KMS-11 (cell line): ENCODE results near the gene IL3.

ENCODE experiments used
- H2AFZ ChIP-seq: fragments of 200-600 bp; sonication (generic); 2 replicates; pipeline ENCODE4 v1.6.1; 2016; ENCODE audit warnings: antibody characterized with exemption, mixed run types, low read depth
- H3K27ac ChIP-seq: fragments of 200-600 bp; sonication (generic); 2 replicates; pipeline ENCODE4 v1.6.1; 2016; ENCODE audit warnings: mild to moderate bottlenecking, mixed run types
- H3K27me3 ChIP-seq: fragments of 200-600 bp; sonication (generic); 2 replicates; pipeline ENCODE4 v1.6.1; 2017; ENCODE audit warnings: mild to moderate bottlenecking, low read depth, mixed run types, moderate library complexity; ENCODE audit not compliant: insufficient read depth
- H3K36me3 ChIP-seq: fragments of 200-600 bp; sonication (generic); 2 replicates; pipeline ENCODE4 v1.6.1; 2017; ENCODE audit warnings: mild to moderate bottlenecking, mixed run types; ENCODE audit not compliant: insufficient read depth
- H3K4me1 ChIP-seq: fragments of 200-600 bp; sonication (generic); 2 replicates; pipeline ENCODE4 v1.6.1; 2016; ENCODE audit warnings: mild to moderate bottlenecking, low read depth, mixed run types; ENCODE audit not compliant: poor library complexity, severe bottlenecking
- H3K4me2 ChIP-seq: fragments of 200-600 bp; sonication (generic); 2 replicates; pipeline ENCODE4 v1.7.0; 2016; ENCODE audit warnings: mild to moderate bottlenecking, mixed run types
- H3K4me3 ChIP-seq: fragments of 200-600 bp; sonication (generic); IDR thresholded peaks from 2 replicates; pipeline ENCODE4 v1.6.1; 2017; ENCODE audit warnings: low read depth, low read length, mixed read lengths; ENCODE audit not compliant: insufficient read depth
- H3K79me2 ChIP-seq: fragments of 200-600 bp; sonication (generic); 2 replicates; pipeline ENCODE4 v1.6.1; 2016; ENCODE audit warnings: low read depth, mixed run types; ENCODE audit not compliant: insufficient read depth
- H3K9ac ChIP-seq: fragments of 200-600 bp; sonication (generic); 2 replicates; pipeline ENCODE4 v1.6.1; 2016; ENCODE audit warnings: mild to moderate bottlenecking, mixed run types
- H4K20me1 ChIP-seq: fragments of 200-600 bp; sonication (generic); 2 replicates; pipeline ENCODE4 v1.6.1; 2016; ENCODE audit warnings: mild to moderate bottlenecking, mixed run types; ENCODE audit not compliant: insufficient read depth
- CTCF ChIP-seq: fragments of 200-600 bp; sonication (generic); conservative IDR thresholded peaks from 2 replicates; pipeline ENCODE4 v1.6.1; 2017; ENCODE audit warnings: low read depth, mild to moderate bottlenecking, antibody characterized with exemption, low read length, moderate library complexity, mixed read lengths

IL3 gene

GRCh38 chr5:132067941-132068808, 7.7 kb downstream of the IL3 start:
- Histone ChIP-seq H2AFZ (no peak overlapping the region), H3K4me2 (no peak overlapping the region), H4K20me1 (no peaks in the 10 kb centered on the region), H3K9ac (no peak overlapping the region), H3K27ac (no peak overlapping the region), H3K36me3 (no peaks in the 10 kb centered on the region), H3K4me3 (no peak overlapping the region), H3K4me1 (peaks cover 13% of the 10 kb centered on the region), H3K27me3 (no peaks in the 10 kb centered on the region), H3K79me2 (no peaks in the 10 kb centered on the region)
- no peak for TF ChIP-seq CTCF

GRCh38 chr5:132069561-132069960, 9.1 kb downstream of the IL3 start:
- Histone ChIP-seq H3K27ac (no peak overlapping the region), H3K4me3 (no peak overlapping the region), H2AFZ (no peak overlapping the region), H3K4me1 (peaks cover 18% of the 10 kb centered on the region), H3K4me2 (no peak overlapping the region), H4K20me1 (no peaks in the 10 kb centered on the region), H3K79me2 (no peaks in the 10 kb centered on the region), H3K27me3 (no peaks in the 10 kb centered on the region), H3K36me3 (no peaks in the 10 kb centered on the region), H3K9ac (no peak overlapping the region)
- TF ChIP-seq CTCF, result no peak

- no peak for TF ChIP-seq CTCF
- H3K4me2 ChIP-seq, result no peak overlapping the region
- H2AFZ ChIP-seq, result no peak overlapping the region
- H4K20me1 ChIP-seq, result no peaks in the 10 kb centered on the region
- no peak overlapping the region for H3K4me3 ChIP-seq
- no peaks in the 10 kb centered on the region for H3K79me2 ChIP-seq
- peaks cover 16% of the 10 kb centered on the region for H3K4me1 ChIP-seq
- H3K27ac ChIP-seq, result no peak overlapping the region
- H3K9ac ChIP-seq, result no peak overlapping the region
- no peaks in the 10 kb centered on the region for H3K27me3 ChIP-seq
- H3K36me3 ChIP-seq, result no peaks in the 10 kb centered on the region
Measured at GRCh38 chr5:132069994-132070393, 9.5 kb downstream of the IL3 start.

GRCh38 chr5:132070460-132071337, 10.2 kb downstream of the IL3 start:
- peaks cover 16% of the 10 kb centered on the region for H3K4me1 ChIP-seq
- no peaks in the 10 kb centered on the region for H3K27me3 ChIP-seq
- no peaks in the 10 kb centered on the region for H3K36me3 ChIP-seq
- H3K27ac ChIP-seq, result no peak overlapping the region
- H3K4me2 ChIP-seq, result no peak overlapping the region
- no peak overlapping the region for H2AFZ ChIP-seq
- H4K20me1 ChIP-seq, result no peaks in the 10 kb centered on the region
- no peaks in the 10 kb centered on the region for H3K79me2 ChIP-seq
- no peak overlapping the region for H3K4me3 ChIP-seq
- no peak overlapping the region for H3K9ac ChIP-seq
- no peak for TF ChIP-seq CTCF
